Panc1 (cell line): ENCODE measurements around the gene TMEM98. TPM values are rescaled to one million over a fixed set of nuclear protein-coding genes. Genes with fewer than 3 reads are reported as not detected.

Source experiments
- ATAC-seq: fragments of 200-7000 bp; cut with Tn5 transposase; 2 replicates; pipeline ENCODE4 v1.9.1; 2020; ENCODE audit warnings: mild to moderate bottlenecking, moderate library complexity
- BruUV-seq: library from RNA; stranded (reverse); fragments of 400-500 nt; replicated peaks from 2 replicates; lab custom pipeline; 2021; lab: Mats Ljungman, UMichigan
- CTCF ChIA-PET: fragments of 300-600 bp; sonication (Branson Sonifier 250); formaldehyde crosslinking; loops from one replicate; lab custom pipeline; 2022; ENCODE audit warnings: antibody characterized with exemption; lab: Charles Lee
- POLR2A ChIA-PET: fragments of 300-600 bp; sonication (Branson Sonifier 250); formaldehyde crosslinking; loops from one replicate; lab custom pipeline; 2022; ENCODE audit warnings: antibody characterized with exemption; lab: Charles Lee
- DNase-seq: peaks from one replicate; pipeline ENCODE4 v3.0.0-alpha.2; 2010; ENCODE audit warnings: low read depth, low spot score
- H3K27ac ChIP-seq: 2 replicates; pipeline ENCODE4 v1.5.1; 2011; ENCODE audit warnings: mild to moderate bottlenecking, low read length, inconsistent platforms
- H3K27me3 ChIP-seq: fragments of 200-500 bp; sonication (Bioruptor generic); 2 replicates; pipeline ENCODE4 v1.6.0; 2014; ENCODE audit warnings: low read length, inconsistent platforms; ENCODE audit not compliant: control insufficient read depth, insufficient read depth
- H3K36me3 ChIP-seq: fragments of 200-500 bp; sonication (Bioruptor generic); 2 replicates; pipeline ENCODE4 v1.5.1; 2014; ENCODE audit warnings: inconsistent platforms, mild to moderate bottlenecking, low read length, moderate library complexity; ENCODE audit not compliant: control insufficient read depth, insufficient read depth
- H3K4me1 ChIP-seq: 2 replicates; pipeline ENCODE4 v1.5.1; 2011; ENCODE audit warnings: inconsistent platforms, mild to moderate bottlenecking, low read length, moderate library complexity; ENCODE audit not compliant: control insufficient read depth, insufficient read depth
- H3K4me3 ChIP-seq, 2 experiments: 2 replicates each; pipeline ENCODE4 v1.5.1; 2011 to 2012; ENCODE audit warnings: low read depth in 2 of 2, low read length in 2 of 2, mild to moderate bottlenecking in 2 of 2, inconsistent platforms in 1 of 2, moderate library complexity in 1 of 2
- H3K9me3 ChIP-seq: fragments of 200-500 bp; sonication (Bioruptor generic); 2 replicates; pipeline ENCODE4 v1.5.1; 2014; ENCODE audit warnings: low read depth, mild to moderate bottlenecking, inconsistent platforms, low read length, moderate library complexity; ENCODE audit not compliant: control insufficient read depth, insufficient read depth
- POLR2AphosphoS5 ChIP-seq: IDR thresholded peaks from 2 replicates; pipeline ENCODE4 v1.6.1; 2012; ENCODE audit warnings: mild to moderate bottlenecking, low read depth, low read length, moderate library complexity
- SIN3A ChIP-seq: IDR thresholded peaks from 2 replicates; pipeline ENCODE4 v1.6.1; 2012; ENCODE audit warnings: low read depth, mild to moderate bottlenecking, low read length, moderate library complexity, borderline replicate concordance; ENCODE audit not compliant: insufficient read depth
- TCF7L2 ChIP-seq: IDR thresholded peaks from 2 replicates; pipeline ENCODE4 v1.6.1; 2011; ENCODE audit warnings: mild to moderate bottlenecking, low read depth, low read length, inconsistent platforms
- in situ Hi-C: cut with HindIII; loops from 2 replicates; pipeline ENCODE4 v1.10.0; 2016; ENCODE audit warnings: low sequenced_read_pairs, low pct_unique_long_range_greater_than_20kb
- intact Hi-C: fragments of 100-400 bp; cut with micrococcal nuclease; formaldehyde crosslinking; loops from one replicate; pipeline ENCODE4 v1.10.0; 2022; ENCODE audit not compliant: unreplicated experiment
- total RNA-seq: library from RNA; stranded (reverse); gene quantifications from one replicate; pipeline ENCODE4 v1.2.1, GENCODE V29; 2021; ENCODE audit not compliant: unreplicated experiment
- TF ChIP-seq, protein P1 (sequence below), 2 experiments: IDR thresholded peaks; 2 replicates each; pipeline ENCODE4 v1.6.1; 2011 to 2012; ENCODE audit warnings: low read depth in 2 of 2, control low read depth in 1 of 2, low read length in 1 of 2, mild to moderate bottlenecking in 1 of 2, moderate library complexity in 1 of 2; ENCODE audit not compliant: insufficient read depth in 1 of 2
- TF ChIP-seq, protein P2 (sequence below): fragments of 450-650 bp; IDR thresholded peaks from 2 replicates; pipeline ENCODE4 v1.5.1; 2017; ENCODE audit warnings: mild to moderate bottlenecking

Gene TMEM98
- total RNA-seq, 1 experiment from 2014 or later, result 2.2 TPM

DNA sequence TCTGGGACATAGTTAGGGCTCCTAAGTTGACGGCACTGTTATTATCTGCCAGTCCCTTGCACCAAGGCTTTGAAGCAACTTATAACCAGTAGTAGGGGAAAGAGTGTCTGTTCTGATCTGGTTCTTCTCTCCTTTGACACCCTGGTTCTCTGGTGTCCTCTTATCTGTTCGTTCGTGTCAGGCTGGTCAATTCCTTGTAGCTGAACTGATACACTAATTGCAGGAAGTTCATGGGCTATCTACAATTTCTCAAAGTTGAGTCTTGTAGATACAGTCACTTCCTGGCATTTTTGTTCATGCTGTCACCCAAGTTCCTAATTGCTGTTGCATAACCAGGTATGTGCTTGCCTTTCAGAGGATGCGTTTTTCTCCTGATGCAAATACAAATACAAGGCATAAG lies 33.7 kb upstream of the TMEM98 start:
- Histone ChIP-seq H3K4me1 (no peaks in the 10 kb centered on the region), H3K9me3 (no peaks in the 10 kb centered on the region), H3K27me3 (peaks cover 14% of the 10 kb centered on the region), H3K4me3 (no peak overlapping the region), H3K27ac (no peak overlapping the region), H3K36me3 (no peaks in the 10 kb centered on the region)
- TF ChIP-seq TCF7L2 (no peak), POLR2AphosphoS5 (no peak), SIN3A (no peak)
- TF ChIP-seq, protein P1, sequence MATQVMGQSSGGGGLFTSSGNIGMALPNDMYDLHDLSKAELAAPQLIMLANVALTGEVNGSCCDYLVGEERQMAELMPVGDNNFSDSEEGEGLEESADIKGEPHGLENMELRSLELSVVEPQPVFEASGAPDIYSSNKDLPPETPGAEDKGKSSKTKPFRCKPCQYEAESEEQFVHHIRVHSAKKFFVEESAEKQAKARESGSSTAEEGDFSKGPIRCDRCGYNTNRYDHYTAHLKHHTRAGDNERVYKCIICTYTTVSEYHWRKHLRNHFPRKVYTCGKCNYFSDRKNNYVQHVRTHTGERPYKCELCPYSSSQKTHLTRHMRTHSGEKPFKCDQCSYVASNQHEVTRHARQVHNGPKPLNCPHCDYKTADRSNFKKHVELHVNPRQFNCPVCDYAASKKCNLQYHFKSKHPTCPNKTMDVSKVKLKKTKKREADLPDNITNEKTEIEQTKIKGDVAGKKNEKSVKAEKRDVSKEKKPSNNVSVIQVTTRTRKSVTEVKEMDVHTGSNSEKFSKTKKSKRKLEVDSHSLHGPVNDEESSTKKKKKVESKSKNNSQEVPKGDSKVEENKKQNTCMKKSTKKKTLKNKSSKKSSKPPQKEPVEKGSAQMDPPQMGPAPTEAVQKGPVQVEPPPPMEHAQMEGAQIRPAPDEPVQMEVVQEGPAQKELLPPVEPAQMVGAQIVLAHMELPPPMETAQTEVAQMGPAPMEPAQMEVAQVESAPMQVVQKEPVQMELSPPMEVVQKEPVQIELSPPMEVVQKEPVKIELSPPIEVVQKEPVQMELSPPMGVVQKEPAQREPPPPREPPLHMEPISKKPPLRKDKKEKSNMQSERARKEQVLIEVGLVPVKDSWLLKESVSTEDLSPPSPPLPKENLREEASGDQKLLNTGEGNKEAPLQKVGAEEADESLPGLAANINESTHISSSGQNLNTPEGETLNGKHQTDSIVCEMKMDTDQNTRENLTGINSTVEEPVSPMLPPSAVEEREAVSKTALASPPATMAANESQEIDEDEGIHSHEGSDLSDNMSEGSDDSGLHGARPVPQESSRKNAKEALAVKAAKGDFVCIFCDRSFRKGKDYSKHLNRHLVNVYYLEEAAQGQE (IDR thresholded peaks at IDR 0.05; ENCODE audit: insufficient read depth in 1 of 2, low read depth in 2 of 2, low read length in 1 of 2), result no peak
- TF ChIP-seq, protein P2, sequence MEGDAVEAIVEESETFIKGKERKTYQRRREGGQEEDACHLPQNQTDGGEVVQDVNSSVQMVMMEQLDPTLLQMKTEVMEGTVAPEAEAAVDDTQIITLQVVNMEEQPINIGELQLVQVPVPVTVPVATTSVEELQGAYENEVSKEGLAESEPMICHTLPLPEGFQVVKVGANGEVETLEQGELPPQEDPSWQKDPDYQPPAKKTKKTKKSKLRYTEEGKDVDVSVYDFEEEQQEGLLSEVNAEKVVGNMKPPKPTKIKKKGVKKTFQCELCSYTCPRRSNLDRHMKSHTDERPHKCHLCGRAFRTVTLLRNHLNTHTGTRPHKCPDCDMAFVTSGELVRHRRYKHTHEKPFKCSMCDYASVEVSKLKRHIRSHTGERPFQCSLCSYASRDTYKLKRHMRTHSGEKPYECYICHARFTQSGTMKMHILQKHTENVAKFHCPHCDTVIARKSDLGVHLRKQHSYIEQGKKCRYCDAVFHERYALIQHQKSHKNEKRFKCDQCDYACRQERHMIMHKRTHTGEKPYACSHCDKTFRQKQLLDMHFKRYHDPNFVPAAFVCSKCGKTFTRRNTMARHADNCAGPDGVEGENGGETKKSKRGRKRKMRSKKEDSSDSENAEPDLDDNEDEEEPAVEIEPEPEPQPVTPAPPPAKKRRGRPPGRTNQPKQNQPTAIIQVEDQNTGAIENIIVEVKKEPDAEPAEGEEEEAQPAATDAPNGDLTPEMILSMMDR, result no peak
- intact Hi-C loops, result no loop called here
- ATAC-seq, result no peak
- ChIA-PET CTCF (no interaction called here), POLR2A (no interaction called here)
- in situ Hi-C loops, result no loop called here
- no peak for DNase-seq
- no TSS peak for BruUV-seq

DNA sequence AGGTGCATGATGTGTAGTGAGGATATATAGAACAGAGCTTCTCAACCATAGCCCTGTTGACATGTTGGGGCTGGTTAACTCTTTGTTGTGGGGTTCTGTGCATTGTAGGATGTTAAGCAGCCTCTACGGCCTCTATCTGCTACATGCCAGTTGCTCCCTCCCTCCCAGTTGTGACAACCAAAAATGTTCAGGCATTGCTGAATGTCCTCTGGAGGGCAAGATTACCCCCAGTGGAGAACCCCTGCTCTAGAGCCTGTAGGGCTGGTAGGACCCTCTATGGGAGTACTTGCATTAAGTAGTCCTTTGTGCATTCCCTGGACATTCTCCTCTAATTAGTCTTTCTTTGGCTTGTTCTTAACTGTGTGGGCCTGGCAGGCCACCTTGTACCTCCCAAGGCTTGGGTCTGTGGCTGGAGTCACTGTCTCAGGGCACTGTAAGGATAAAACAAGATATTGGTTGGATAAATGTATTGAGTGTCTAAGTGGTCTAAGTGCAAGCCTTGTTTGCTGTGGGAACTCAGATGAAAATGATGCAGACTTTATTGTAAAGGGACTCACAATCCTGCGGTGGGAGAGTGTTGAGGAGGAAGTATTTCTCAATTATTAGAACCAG lies 31.2 kb upstream of the TMEM98 start:
- Histone ChIP-seq H3K27ac (no peak overlapping the region), H3K27me3 (peaks cover 14% of the 10 kb centered on the region), H3K4me3 (no peak overlapping the region), H3K4me1 (no peaks in the 10 kb centered on the region), H3K36me3 (no peaks in the 10 kb centered on the region), H3K9me3 (peaks cover 3% of the 10 kb centered on the region; the same call in 1 of the 2 replicates)
- ChIA-PET POLR2A (no interaction called here), CTCF (no interaction called here)
- BruUV-seq, result no TSS peak
- no peak for ATAC-seq
- intact Hi-C loops, result no loop called here
- TF ChIP-seq TCF7L2 (no peak), POLR2AphosphoS5 (no peak)
- in situ Hi-C loops, result no loop called here
- DNase-seq, result no peak
